ENCODE results near the gene NLGN2.

DNA sequence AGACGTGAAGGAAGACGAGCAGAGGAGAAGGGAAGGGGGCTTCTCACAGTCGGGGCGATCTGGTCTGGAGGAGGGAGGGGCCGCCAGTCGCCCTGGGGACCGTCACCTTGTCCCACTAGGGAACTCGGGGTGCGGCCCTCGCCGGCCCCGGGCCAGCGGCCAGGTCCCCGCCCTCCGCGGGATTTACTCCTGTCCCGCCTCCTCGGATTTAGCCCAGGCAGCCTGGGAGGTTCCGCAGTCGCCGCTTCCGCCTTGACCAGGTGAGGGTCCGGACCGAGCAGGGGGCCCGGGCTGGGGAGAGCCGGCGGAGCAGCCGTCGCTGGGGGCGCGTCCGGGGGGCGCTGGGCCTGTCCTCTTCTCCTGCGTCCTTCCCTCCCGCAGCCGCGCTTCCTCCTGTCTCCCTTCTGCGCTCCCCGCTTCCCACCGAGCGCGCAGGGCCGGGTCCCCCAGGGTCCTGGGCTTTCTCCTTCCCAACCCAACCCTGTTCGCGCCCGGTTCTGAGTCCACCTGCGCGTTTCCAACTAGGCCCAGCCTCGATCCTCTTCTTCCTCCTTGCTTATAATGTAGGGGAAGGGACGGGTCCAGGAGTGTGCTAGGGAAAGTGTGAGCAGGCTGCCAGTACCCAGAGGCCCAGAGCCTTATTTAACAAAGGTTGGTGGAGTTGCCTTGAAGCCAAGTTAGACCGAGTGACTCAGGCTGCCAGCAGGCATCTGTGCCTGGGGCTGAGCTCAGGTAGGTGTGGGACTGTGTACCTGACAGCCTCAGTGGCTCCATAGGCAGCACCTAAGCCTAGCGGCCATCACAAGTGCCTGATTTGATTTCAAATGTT is 26.6 kb upstream of the NLGN2 start, which contains the start of gene TNK1:
- TF ChIP-seq CTCF (IDR thresholded peaks at IDR 0.05) (no peak), POLR2A (IDR thresholded peaks at IDR 0.05) (peak in 1 of 2 donors; percentile 79)
